SK-N-SH (cell line): ENCODE results near the gene NLGN1.

Source experiments
- EP300 ChIP-seq, 2 experiments: IDR thresholded peaks; 2 replicates each; pipeline versions ENCODE4 v1.4.0 to v1.6.1; 2012; ENCODE audit warnings: borderline replicate concordance in 1 of 2, low read depth in 1 of 2, low read length in 1 of 2
- FOXM1 ChIP-seq: IDR thresholded peaks from 2 replicates; pipeline ENCODE4 v1.4.0; 2012; ENCODE audit warnings: low read depth, mild to moderate bottlenecking
- IRF3 ChIP-seq: fragments of 150-350 bp; IDR thresholded peaks from 2 replicates; pipeline ENCODE4 v1.6.1; 2016; ENCODE audit warnings: mild to moderate bottlenecking, low read depth, low read length
- YY1 ChIP-seq: IDR thresholded peaks from 2 replicates; pipeline ENCODE4 v1.4.0; 2012; ENCODE audit warnings: low read depth, mild to moderate bottlenecking
- TF ChIP-seq, protein P1 (sequence below): IDR thresholded peaks from 2 replicates; pipeline ENCODE4 v1.6.1; 2012; ENCODE audit warnings: mild to moderate bottlenecking, low read depth, low read length, moderate library complexity

GRCh38 chr3:173465898-173466678, 68.5 kb downstream of the NLGN1 start:
- TF ChIP-seq YY1 = no peak
- TF ChIP-seq, protein P1, sequence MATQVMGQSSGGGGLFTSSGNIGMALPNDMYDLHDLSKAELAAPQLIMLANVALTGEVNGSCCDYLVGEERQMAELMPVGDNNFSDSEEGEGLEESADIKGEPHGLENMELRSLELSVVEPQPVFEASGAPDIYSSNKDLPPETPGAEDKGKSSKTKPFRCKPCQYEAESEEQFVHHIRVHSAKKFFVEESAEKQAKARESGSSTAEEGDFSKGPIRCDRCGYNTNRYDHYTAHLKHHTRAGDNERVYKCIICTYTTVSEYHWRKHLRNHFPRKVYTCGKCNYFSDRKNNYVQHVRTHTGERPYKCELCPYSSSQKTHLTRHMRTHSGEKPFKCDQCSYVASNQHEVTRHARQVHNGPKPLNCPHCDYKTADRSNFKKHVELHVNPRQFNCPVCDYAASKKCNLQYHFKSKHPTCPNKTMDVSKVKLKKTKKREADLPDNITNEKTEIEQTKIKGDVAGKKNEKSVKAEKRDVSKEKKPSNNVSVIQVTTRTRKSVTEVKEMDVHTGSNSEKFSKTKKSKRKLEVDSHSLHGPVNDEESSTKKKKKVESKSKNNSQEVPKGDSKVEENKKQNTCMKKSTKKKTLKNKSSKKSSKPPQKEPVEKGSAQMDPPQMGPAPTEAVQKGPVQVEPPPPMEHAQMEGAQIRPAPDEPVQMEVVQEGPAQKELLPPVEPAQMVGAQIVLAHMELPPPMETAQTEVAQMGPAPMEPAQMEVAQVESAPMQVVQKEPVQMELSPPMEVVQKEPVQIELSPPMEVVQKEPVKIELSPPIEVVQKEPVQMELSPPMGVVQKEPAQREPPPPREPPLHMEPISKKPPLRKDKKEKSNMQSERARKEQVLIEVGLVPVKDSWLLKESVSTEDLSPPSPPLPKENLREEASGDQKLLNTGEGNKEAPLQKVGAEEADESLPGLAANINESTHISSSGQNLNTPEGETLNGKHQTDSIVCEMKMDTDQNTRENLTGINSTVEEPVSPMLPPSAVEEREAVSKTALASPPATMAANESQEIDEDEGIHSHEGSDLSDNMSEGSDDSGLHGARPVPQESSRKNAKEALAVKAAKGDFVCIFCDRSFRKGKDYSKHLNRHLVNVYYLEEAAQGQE = no peak
- TF ChIP-seq EP300 (IDR thresholded peaks at IDR 0.05; ENCODE audit: borderline replicate concordance in 1 of 2, low read depth in 1 of 2, low read length in 1 of 2) = no peak
- TF ChIP-seq IRF3 = no peak
- TF ChIP-seq FOXM1 = no peak
